HG02571 (cell line): ENCODE data around the gene CC2D2B.
"Not testable (repeated sequence)": the region's sequence is repeated elsewhere in the genome, so short reads cannot be mapped to it uniquely, and the experiment has no call there.

Source experiments
- ATAC-seq: cut with Tn5 transposase; IDR thresholded peaks from one replicate; pipeline ENCODE4 v1.9.1; 2021; ENCODE audit warnings: mild to moderate bottlenecking, moderate library complexity; ENCODE audit not compliant: unreplicated experiment

CC2D2B gene

GRCh38 chr10:95907456-95908253 is at the start of gene CC2D2B:
TSS of gene CC2D2B (plus strand) at chr10:95907975. CDS start at chr10:95911324, 3,349 bp downstream.
- ATAC-seq, result peak; percentile 87

GRCh38 chr10:95860166-95860940 is 47.4 kb upstream of the CC2D2B start:
- ATAC-seq, result no peak

GRCh38 chr10:95861386-95861785 is 46.4 kb upstream of the CC2D2B start:
- ATAC-seq, result no peak

GRCh38 chr10:95864906-95865813 is 42.6 kb upstream of the CC2D2B start:
- ATAC-seq, result peak; percentile 86

- ATAC-seq, result no peak
Measured at GRCh38 chr10:95865814-95866466, 41.8 kb upstream of the CC2D2B start.

GRCh38 chr10:95866467-95866842 is 41.3 kb upstream of the CC2D2B start:
- ATAC-seq, result no peak

GRCh38 chr10:95867866-95868265 is 39.9 kb upstream of the CC2D2B start:
- no peak for ATAC-seq

GRCh38 chr10:95872158-95872711 is 35.5 kb upstream of the CC2D2B start:
- ATAC-seq, result no peak

- ATAC-seq, result no peak
Measured at GRCh38 chr10:95873139-95873538, 34.6 kb upstream of the CC2D2B start.

GRCh38 chr10:95873651-95874050 is 34.1 kb upstream of the CC2D2B start:
- no peak for ATAC-seq

GRCh38 chr10:95874783-95875182 is 33.0 kb upstream of the CC2D2B start:
- not testable (repeated sequence) for ATAC-seq

GRCh38 chr10:95876756-95877155 is 31.0 kb upstream of the CC2D2B start:
- ATAC-seq, result no peak

- ATAC-seq, result no peak
Measured at GRCh38 chr10:95877881-95878280, 29.9 kb upstream of the CC2D2B start.

- no peak for ATAC-seq
Measured at GRCh38 chr10:95880704-95881103, 27.1 kb upstream of the CC2D2B start.

- ATAC-seq, result no peak
Measured at GRCh38 chr10:95881316-95881715, 26.5 kb upstream of the CC2D2B start.

- no peak for ATAC-seq
Measured at GRCh38 chr10:95889830-95890229, 17.9 kb upstream of the CC2D2B start.

- ATAC-seq, result no peak
Measured at GRCh38 chr10:95896071-95896850, 11.5 kb upstream of the CC2D2B start.

- not testable (repeated sequence) for ATAC-seq
Measured at GRCh38 chr10:95905897-95906580, 1.7 kb upstream of the CC2D2B start.
